GM18909 (cell line): Measurements from ENCODE around the gene OR52B4.
"Not testable (repeated sequence)": the region's sequence is repeated elsewhere in the genome, so short reads cannot be mapped to it uniquely, and the experiment has no call there.

Source experiments
- ATAC-seq: cut with Tn5 transposase; IDR thresholded peaks from one replicate; pipeline ENCODE4 v1.9.1; 2021; ENCODE audit warnings: mild to moderate bottlenecking; ENCODE audit not compliant: unreplicated experiment, poor library complexity

The OR52B4 gene

DNA sequence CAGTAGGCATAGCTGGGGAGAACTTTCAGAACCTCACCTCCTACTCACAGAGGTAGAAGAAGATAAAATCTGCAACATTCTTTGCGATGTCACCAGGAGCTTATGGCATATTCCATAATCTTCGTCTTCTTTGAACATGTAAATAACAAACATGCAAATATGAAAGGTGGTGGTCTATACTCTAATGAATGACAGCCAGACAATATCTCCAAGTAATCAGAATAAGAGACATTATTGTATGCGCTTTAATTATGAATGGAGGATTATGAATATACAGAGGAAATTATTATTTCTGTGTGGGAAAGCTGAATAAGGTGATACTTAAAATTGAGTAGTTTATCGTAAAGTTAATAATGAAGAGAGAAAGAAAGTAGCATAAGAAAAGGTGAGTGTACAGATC is at the start of gene OR52B4:
OR52B4 (minus strand) TSS at position 101 of the 400 bp plus-strand sequence; CDS start at position 10, 91 bp downstream.
- no peak for ATAC-seq

DNA sequence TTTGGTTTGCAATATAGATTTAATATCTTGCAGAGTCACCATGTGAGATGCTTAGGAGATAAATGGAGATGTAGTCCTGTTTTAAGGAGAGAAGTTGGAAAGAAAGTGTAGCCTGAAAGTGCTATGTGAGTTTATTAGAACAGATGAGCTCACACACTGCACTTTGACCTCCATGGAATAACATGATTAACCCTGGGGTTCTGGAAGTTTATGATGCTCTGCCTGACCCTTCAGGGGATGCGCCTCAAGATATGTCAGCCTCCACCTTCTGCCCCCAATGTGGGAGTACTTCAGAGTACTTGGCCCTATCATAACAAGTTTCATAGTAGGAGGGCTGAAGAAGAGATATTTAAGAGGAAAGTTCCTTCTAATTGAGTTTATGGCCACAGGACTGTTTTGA is 48.6 kb upstream of the OR52B4 start:
- ATAC-seq = no peak

DNA sequence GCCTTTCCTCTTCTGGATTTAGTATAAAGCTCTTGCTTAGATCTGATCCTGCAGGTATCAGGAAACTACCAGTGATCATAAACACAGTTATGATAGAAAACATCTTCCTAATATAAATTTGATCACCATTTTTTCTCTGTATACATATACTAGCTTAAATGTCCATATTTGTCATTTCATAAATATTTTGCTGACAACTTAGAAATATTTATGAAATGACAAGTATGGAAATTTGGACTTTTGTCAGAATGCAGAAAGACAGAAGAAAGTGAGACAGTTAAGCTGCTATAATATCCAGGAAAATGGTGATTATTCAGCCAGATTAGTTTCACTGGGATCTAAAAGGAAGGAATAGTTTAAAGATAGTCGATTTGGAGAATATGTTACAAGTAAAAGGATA is 48.1 kb upstream of the OR52B4 start:
- ATAC-seq = no peak

DNA sequence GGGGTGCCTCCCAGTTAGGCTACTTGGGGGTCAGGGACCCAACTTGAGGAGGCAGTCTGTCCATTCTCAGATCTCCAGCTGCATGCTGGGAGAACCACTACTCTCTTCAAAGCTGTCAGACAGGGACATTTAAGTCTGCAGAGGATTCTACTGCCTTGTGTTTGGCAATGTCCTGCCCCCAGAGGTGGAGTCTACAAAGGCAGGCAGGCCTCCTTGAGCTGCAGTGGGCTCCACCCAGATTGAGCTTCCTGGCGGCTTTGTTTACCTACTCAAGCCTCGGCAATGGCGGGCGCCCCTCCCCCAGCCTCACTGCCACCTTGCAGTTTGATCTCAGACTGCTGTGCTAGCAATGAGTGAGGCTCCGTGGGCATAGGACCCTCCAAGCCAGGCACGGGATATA is 38.0 kb upstream of the OR52B4 start:
- not testable (repeated sequence) for ATAC-seq

DNA sequence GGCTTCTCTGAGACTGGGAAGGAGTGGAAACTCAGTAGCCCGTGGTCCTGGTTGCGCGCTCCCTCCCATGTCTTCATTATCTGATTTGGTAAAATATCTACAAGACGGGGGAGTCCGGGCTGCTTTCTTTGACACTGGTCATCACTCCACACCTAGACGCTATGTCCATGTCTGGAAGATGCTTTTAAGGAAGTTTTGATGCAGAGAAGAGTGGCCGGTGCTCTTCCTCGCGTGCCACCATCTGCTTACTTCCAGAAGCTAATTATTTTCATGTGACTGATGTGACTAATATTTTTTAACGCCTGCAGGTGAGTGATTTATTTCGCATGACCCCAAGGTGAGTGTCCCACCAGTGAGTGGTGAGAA is 25.7 kb upstream of the OR52B4 start:
- no peak for ATAC-seq

DNA sequence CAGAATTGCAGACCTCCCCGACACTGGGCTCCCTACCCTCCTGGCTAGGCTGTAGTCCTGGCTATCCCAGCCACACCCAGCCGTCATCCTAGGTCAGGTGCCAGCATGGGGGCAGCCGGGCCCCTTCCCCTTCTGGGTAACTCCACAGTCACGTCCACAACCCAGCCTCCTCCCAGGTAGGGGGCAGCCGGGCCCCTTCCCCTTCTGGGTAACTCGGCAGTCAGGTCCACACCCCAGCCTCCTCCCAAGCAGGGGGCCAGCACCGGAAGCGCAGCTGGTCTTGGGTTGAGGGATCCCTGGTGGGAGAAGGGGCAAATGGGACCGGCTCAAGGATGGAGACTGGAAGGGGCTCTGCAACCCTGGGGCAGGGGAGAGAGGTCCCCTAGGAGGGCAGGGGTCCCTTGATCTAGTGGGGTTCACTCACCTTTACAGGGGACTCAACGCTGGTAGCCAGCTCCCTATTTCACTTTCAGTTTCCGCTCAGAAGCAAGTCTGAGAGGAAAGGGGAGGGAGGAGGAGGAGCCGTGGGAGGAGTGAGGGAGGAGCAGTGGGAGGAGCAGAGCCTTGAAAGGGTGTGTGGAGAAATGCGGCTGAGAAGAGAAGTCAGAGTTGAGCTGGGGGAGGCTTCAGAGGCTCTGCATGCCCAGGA is 25.1 kb upstream of the OR52B4 start, which contains the start of gene TRIM21:
TRIM21 (minus strand) TSS at position 494 of the 649 bp plus-strand sequence. CDS start 3,293 bp downstream, outside the sequence.
- peak; percentile 100 for ATAC-seq

DNA sequence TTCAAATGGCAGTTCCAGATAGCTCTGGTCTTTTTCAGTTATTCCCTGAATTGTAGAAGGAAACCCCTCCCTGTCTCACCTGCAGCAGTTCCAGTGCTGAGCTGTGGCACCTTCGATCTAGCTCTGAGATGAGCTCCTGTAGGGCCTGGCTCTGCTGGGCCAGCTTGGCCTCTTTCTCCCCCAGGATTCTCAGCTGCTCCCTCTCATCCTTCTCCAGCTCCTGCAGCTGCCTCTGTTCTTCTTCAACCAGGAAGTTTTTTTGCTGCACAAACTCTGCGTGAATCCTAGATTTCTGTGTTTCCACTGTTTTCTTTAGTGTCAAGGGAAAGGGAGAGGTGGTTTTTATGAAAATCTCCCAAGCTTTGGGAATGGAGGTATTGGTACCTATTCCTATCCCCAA is 20.0 kb upstream of the OR52B4 start:
- ATAC-seq = no peak

DNA sequence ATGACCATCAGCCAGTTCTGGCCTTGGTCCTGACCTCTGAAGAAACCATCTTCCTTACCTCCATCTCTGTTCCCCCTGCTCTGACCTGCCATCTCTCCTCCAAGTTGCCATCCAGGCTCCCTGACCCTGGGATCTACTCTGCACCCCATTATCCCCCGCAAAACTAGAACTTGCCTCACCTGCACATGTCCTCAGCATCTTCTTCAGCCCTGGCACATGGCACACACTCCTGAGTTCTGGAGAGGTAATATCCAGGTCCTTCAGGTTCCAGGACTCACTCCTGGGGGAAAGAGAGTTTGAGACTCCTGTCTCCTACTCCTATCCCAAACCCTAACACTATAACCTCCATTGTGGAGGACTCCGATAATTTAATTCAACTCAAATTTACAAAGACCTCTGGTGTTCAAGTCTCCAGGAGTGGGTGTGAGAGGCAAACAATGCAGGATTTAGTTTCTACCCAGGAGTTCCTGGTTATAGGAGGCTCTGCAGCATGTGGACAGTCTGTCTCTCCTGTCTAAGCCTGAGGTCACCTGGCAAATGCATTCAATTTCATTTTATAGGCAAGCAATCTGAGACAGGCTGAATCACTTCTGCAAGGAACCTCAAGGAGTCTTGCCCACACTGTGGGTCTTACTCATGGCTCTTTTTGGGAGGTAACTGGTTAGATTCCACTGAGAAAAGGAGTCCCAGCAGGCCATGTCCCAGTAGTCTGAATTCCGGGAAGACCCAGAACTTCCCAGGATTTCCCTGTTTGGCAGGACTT is 18.0 kb upstream of the OR52B4 start:
- no peak for ATAC-seq

DNA sequence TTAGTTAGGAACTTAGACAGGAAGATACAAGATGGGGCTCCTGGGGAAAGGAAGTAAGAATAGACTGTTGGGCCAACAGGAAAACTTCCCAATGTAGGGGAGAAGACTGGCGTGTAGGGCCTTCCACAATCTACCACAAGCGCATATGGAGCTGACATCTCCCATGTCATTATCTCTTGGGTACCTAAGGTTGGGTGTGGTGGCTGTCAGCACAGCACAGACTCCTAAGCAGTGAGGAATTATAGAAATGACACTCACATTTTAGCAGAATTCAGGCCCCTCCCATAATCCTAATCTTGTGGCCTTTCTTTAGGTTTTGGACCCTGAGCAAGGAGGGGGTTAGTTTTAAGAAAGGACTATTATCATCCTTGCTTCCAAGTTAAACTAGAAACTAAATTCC is 13.7 kb upstream of the OR52B4 start:
- ATAC-seq = no peak

DNA sequence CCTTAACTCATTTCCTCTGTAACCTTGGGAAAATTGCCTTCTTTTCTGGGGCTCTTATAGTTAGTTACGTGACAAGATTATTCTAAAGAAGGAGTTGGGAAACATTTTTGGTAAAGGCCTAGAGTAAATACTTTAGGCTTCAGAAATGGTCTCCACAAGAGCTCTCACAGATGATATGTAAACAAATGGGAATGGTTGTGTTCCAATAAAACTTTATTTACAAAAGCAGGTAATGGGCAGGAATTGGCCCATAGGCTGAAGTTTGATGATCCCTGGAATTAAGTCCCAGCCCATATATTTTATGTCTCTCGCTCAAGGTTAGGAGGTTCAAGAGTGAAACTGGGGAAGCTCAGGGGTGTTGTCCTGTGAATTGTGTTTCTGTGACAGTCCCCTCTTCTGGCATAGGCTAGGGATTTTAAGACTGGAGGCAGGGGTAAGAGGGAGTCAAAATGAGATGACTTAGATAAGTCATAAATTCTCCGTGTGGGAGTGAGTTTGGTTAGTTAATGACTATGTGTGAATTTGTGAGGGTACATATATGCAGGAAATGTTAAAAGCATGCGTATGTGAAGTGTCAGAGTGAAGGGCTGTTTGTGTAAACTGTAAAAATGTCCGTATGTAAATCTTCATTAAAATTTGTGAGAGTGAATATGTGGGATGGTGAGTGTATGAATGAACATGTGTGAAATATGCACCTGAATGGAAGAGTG is 7.4 kb upstream of the OR52B4 start:
- ATAC-seq = no peak

DNA sequence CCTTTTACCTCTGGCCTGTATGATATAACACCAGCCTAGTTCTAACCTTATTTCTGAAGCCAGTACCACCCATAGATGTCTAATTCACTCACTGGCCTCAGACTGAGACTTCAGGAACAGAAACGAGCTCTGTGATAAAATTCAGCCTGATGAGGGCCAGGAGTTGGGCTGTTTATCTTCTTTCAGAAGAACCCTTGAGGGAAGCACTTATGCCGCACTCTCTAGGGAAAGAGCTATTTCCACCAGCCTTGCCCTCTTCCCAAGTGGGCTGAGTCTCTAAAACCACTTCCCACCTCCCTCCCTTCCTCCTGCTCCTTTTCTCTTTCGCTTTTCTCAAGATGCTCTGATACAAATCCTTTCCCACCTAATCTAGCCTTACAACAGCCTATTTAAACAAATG is 2.0 kb upstream of the OR52B4 start:
- ATAC-seq = no peak

DNA sequence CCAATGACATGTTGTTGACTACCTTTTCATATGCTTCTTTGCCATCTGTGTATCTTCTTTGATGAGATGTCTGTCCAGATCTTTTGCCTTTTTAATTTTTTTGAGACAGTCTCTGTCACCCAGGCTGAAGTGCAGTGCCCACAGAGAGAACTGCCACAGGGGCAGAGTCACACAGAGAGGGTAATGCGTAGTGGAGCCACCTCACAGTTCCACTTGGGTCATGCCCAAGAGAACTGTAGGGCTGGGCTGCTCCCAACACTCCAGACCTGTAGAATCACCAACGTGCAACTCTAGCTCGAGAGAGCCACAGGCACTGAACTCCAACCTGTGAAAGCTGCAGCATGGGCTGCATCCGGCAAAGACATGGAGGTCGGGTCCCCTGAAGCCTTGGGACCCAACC is 20.0 kb downstream of the OR52B4 start:
- not testable (repeated sequence) for ATAC-seq

DNA sequence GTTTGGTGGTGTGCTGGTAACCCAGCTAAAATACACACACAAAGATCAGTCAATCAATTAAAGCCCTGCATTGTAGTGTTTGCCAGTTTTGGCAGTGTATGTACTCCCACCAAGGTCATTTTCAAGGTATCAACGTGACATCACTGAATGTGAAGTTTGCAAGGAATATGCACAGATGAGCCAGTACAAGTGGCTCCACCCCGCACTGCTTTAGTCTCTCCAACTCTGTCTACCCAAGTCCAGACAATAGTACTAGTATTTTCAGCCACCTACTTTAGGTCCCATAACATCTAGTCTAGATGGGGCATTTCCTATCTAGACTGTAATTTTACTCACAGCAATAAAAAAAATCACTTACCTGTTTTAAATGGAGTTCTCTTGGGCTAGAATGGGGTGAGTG is 22.8 kb downstream of the OR52B4 start:
- ATAC-seq = not testable (repeated sequence)

DNA sequence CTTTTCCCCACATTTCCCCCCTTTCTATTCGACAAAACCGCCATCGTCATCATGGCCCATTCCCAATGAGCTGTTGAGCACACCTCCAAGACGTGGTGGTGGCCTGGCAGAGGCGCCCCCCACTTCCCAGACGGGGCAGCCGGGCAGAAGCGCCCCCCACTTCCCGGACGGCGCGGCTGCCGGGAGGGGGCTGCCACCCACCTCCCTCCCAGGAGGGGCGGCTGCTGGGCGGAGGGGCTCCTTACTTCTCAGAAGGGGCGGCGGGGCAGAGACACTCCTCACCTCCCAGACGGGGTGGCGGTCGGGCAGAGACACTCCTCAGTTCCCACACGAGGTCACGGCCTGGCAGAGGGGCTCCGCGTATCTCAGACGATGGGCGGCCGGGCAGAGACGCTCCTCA is 33.8 kb downstream of the OR52B4 start:
- not testable (repeated sequence) for ATAC-seq
